ENCODE results near the gene P2RY2.
"Not testable (repeated sequence)": the region's sequence is repeated elsewhere in the genome, so short reads cannot be mapped to it uniquely, and the experiment has no call there.

Gene P2RY2

DNA sequence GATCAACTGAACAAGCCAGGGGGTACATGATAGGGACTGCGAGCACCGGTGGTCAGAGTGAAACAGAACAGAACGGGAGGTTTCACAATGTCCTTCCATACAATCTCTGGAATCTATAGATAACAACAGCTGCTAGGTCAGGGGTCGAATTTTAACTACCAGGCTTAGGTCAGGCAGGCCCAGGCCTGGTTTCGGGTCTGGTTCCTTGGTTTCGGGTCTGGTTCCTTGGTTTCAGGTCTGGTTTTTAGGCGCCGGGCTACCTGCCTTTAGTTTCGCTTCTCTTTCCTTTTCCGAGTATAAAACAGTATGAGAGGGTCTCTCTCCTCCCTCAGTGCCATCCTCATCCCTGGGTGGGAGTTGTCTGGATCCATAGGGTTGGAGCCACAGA lies 53.4 kb downstream of the P2RY2 start:
- 92% methylated on average over 8 of the region's 10 CpGs for WGBS
- H3K9me3 ChIP-seq (ENCODE audit: insufficient read depth, low read depth, low read length); H3K36me3 ChIP-seq (ENCODE audit: insufficient read depth, low read length); H3K4me1 ChIP-seq (ENCODE audit: insufficient read depth, low read length); H3K9ac ChIP-seq (ENCODE audit: low read depth, low read length); H3K4me3 ChIP-seq (ENCODE audit: low read length); H3K27ac ChIP-seq (ENCODE audit: low read depth, low read length); H3K27me3 ChIP-seq (ENCODE audit: insufficient read depth, low read length): not testable (repeated sequence)

- no peak within 1 kb of the TSS for H3K9ac ChIP-seq (ENCODE audit: low read depth, low read length)
- no peak within 1 kb of the TSS for H3K4me3 ChIP-seq (ENCODE audit: low read length)
- H3K36me3 ChIP-seq (ENCODE audit: insufficient read depth, low read length) = no peaks in the 10 kb centered on the region
- no peak within 1 kb of the TSS for H3K27ac ChIP-seq (ENCODE audit: low read depth, low read length)
- no peaks in the 10 kb centered on the region for H3K9me3 ChIP-seq (ENCODE audit: insufficient read depth, low read depth, low read length)
- H3K27me3 ChIP-seq (ENCODE audit: insufficient read depth, low read length) = no peaks in the 10 kb centered on the region; the same call in 1 of the 2 replicates
- 81% methylated on average over 16 of the region's 17 CpGs for WGBS
- H3K4me1 ChIP-seq (ENCODE audit: insufficient read depth, low read length) = peaks cover 8% of the 10 kb centered on the region; the same call in 1 of the 2 replicates
Observed at GRCh38 chr11:73271936-73272679, 54.0 kb downstream of the P2RY2 start, which contains the start of gene P2RY6. Gene P2RY6 (plus strand): TSS chr11:73272338. CDS start chr11:73296519, 24,181 bp downstream.

DNA sequence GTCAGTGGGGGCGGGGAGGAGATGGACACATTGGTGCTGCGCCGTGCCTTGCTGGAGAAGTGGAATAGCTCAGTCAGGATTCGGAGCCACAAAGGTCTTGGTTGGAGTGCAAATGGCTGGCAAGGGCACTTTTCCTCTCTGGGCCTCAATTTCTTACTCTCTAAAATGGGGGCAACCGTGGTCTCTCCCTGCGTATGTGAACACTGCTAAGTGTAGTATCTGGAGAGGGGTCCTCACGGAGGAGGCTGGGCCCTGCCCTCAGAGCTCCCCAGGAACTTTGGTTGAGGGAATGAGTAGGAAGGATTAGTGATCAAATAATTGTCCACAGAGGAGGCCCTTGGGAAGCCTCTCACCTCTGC lies 54.6 kb downstream of the P2RY2 start:
- 93% methylated on average over 7 of the region's 7 CpGs for WGBS
- no peaks in the 10 kb centered on the region for H3K36me3 ChIP-seq (ENCODE audit: insufficient read depth, low read length)
- H3K4me3 ChIP-seq (ENCODE audit: low read length) = no peak overlapping the region
- H3K4me1 ChIP-seq (ENCODE audit: insufficient read depth, low read length) = peaks cover 8% of the 10 kb centered on the region; the same call in 1 of the 2 replicates
- no peak overlapping the region for H3K9ac ChIP-seq (ENCODE audit: low read depth, low read length)
- H3K27me3 ChIP-seq (ENCODE audit: insufficient read depth, low read length) = no peaks in the 10 kb centered on the region; the same call in 1 of the 2 replicates
- H3K27ac ChIP-seq (ENCODE audit: low read depth, low read length) = no peak overlapping the region
- no peaks in the 10 kb centered on the region for H3K9me3 ChIP-seq (ENCODE audit: insufficient read depth, low read depth, low read length)

GRCh38 chr11:73273222-73273895 lies 55.3 kb downstream of the P2RY2 start:
- Histone ChIP-seq H3K9me3 (ENCODE audit: insufficient read depth, low read depth, low read length) (no peaks in the 10 kb centered on the region), H3K27ac (ENCODE audit: low read depth, low read length) (no peak overlapping the region), H3K36me3 (ENCODE audit: insufficient read depth, low read length) (no peaks in the 10 kb centered on the region), H3K4me3 (ENCODE audit: low read length) (no peak overlapping the region), H3K27me3 (ENCODE audit: insufficient read depth, low read length) (no peaks in the 10 kb centered on the region), H3K9ac (ENCODE audit: low read depth, low read length) (no peak overlapping the region), H3K4me1 (ENCODE audit: insufficient read depth, low read length) (peaks cover 8% of the 10 kb centered on the region; the same call in 1 of the 2 replicates)
- 90% methylated on average over 6 of the region's 8 CpGs for WGBS

- not testable (repeated sequence) for H3K36me3 ChIP-seq (ENCODE audit: insufficient read depth, low read length); H3K27ac ChIP-seq (ENCODE audit: low read depth, low read length); H3K9ac ChIP-seq (ENCODE audit: low read depth, low read length); H3K4me3 ChIP-seq (ENCODE audit: low read length); H3K27me3 ChIP-seq (ENCODE audit: insufficient read depth, low read length); H3K9me3 ChIP-seq (ENCODE audit: insufficient read depth, low read depth, low read length); H3K4me1 ChIP-seq (ENCODE audit: insufficient read depth, low read length)
- 93% methylated on average over 3 of the region's 4 CpGs for WGBS
Observed at GRCh38 chr11:73274191-73274590, 56.1 kb downstream of the P2RY2 start.

DNA sequence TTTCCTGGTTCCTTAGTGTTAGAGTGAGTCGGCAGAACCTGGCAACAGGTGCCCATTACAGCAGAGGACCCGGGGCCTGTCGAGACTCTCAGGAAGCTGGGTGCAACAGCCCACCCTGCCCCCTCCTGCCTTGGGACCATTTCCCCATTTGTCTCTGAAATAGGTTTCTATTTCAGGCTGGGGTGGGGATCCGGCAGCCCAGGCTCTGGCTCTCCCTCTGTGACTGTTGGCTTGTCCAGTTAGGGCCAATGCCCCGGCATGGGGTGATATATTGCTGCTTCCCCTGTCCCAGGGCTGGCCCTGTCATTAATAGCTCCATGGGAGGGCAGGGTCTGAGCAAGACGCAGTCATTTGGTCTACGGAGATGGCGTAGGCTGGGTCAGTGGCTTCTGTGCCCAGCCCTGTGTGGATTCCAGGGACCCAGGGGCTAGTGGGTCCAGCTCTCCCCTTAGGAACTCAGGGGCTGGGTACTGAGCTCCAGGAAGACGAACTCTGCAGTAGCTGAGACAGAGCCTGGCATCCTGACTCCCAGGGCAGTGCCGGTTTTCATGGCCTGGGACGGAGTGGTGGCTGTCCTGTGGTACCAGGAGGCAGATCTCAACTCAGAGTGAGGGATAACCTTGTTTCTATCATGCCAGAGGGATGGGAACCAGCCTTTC lies 56.8 kb downstream of the P2RY2 start:
- no peak overlapping the region for H3K4me3 ChIP-seq (ENCODE audit: low read length)
- H3K9me3 ChIP-seq (ENCODE audit: insufficient read depth, low read depth, low read length) = no peaks in the 10 kb centered on the region
- H3K9ac ChIP-seq (ENCODE audit: low read depth, low read length) = no peak overlapping the region
- H3K27me3 ChIP-seq (ENCODE audit: insufficient read depth, low read length) = no peaks in the 10 kb centered on the region
- no peaks in the 10 kb centered on the region for H3K36me3 ChIP-seq (ENCODE audit: insufficient read depth, low read length)
- WGBS = 91% methylated on average over 11 of the region's 11 CpGs
- H3K27ac ChIP-seq (ENCODE audit: low read depth, low read length) = no peak overlapping the region
- peaks cover 2% of the 10 kb centered on the region; the same call in 1 of the 2 replicates for H3K4me1 ChIP-seq (ENCODE audit: insufficient read depth, low read length)

GRCh38 chr11:73275381-73275750 lies 57.3 kb downstream of the P2RY2 start:
- no peak overlapping the region for H3K9ac ChIP-seq (ENCODE audit: low read depth, low read length)
- H3K36me3 ChIP-seq (ENCODE audit: insufficient read depth, low read length) = no peaks in the 10 kb centered on the region
- no peaks in the 10 kb centered on the region for H3K27me3 ChIP-seq (ENCODE audit: insufficient read depth, low read length)
- H3K4me1 ChIP-seq (ENCODE audit: insufficient read depth, low read length) = no peaks in the 10 kb centered on the region
- no peaks in the 10 kb centered on the region for H3K9me3 ChIP-seq (ENCODE audit: insufficient read depth, low read depth, low read length)
- no peak overlapping the region for H3K27ac ChIP-seq (ENCODE audit: low read depth, low read length)
- H3K4me3 ChIP-seq (ENCODE audit: low read length) = no peak overlapping the region
- WGBS = 92% methylated on average over 4 of the region's 4 CpGs

DNA sequence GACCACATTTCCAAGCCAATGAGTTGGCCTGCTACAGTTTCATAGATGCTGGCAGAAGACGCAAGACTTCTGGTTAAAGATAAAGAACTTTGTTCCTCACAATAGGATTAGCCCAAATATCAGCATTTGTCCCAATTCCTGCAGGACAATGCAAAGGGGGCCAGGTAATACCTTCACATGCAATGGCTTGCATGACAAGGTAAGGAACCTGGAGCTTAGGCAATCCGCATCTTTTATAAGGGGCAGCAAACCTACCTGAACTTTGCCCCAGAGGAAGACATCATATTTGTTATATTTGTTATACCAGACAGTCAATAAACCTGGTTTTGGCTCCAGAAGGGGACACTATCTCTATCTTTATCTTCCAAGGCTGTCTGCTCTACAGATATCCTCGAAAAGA lies 59.4 kb downstream of the P2RY2 start:
- Histone ChIP-seq H3K4me3 (ENCODE audit: low read length) (no peak overlapping the region), H3K9me3 (ENCODE audit: insufficient read depth, low read depth, low read length) (no peaks in the 10 kb centered on the region), H3K4me1 (ENCODE audit: insufficient read depth, low read length) (no peaks in the 10 kb centered on the region), H3K27me3 (ENCODE audit: insufficient read depth, low read length) (no peaks in the 10 kb centered on the region), H3K9ac (ENCODE audit: low read depth, low read length) (no peak overlapping the region), H3K36me3 (ENCODE audit: insufficient read depth, low read length) (no peaks in the 10 kb centered on the region), H3K27ac (ENCODE audit: low read depth, low read length) (no peak overlapping the region)
- WGBS = 88% methylated on average over 3 of the region's 3 CpGs

DNA sequence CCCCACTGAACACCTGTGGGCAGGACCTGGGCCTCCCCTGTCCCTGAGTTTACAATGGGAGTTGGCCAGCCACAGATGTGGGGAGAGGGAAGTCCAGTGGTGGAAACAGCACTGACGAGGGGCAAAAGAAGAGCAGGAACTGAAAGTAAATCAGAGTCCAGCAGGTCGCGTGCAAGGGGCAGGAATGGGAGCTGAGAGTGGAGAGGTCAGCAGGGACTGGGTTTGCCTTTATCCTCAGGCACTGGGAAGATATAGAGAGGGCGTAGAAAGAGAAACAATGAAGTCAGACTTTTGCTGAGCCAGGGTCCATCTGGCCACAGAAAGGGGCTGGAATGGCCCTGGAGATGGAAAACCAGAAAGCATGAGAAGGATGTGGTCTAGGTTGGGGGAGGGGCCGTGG lies 62.5 kb downstream of the P2RY2 start:
- Histone ChIP-seq H3K4me3 (ENCODE audit: low read length) (no peak overlapping the region), H3K36me3 (ENCODE audit: insufficient read depth, low read length) (no peaks in the 10 kb centered on the region), H3K27me3 (ENCODE audit: insufficient read depth, low read length) (no peaks in the 10 kb centered on the region), H3K9me3 (ENCODE audit: insufficient read depth, low read depth, low read length) (no peaks in the 10 kb centered on the region), H3K4me1 (ENCODE audit: insufficient read depth, low read length) (no peaks in the 10 kb centered on the region), H3K9ac (ENCODE audit: low read depth, low read length) (no peak overlapping the region), H3K27ac (ENCODE audit: low read depth, low read length) (no peak overlapping the region)
- 88% methylated on average over 5 of the region's 5 CpGs for WGBS

DNA sequence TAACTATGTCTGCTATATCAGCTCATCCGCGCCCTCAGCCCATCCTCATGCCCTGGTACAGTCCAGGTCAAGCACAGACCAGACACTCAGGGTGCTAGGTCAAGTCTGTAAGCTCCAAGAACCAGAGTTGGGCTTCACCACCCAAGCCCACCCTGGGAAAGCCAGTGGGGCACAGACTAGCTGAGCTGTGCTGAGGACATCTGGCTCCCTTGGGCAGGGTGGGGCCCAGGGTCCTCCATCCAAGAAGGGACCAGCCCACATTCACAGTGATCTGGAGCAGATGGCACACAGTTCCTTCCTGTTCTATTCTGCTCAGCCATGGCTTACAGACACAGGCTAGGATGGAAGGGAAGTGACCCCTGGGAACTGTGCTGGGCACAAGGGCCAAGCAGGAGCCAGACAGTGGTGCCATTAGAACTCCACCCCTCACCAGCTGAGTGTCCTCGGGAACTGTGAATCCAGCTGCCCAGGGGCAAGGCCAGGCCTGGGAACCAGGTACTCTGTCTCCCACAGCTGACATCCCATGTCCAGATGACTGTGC lies 63.2 kb downstream of the P2RY2 start:
- no peaks in the 10 kb centered on the region for H3K4me1 ChIP-seq (ENCODE audit: insufficient read depth, low read length)
- H3K36me3 ChIP-seq (ENCODE audit: insufficient read depth, low read length) = no peaks in the 10 kb centered on the region

More for the DNA sequence above, 63.2 kb downstream of the P2RY2 start:
- Histone ChIP-seq H3K27ac (ENCODE audit: low read depth, low read length) (no peak overlapping the region), H3K27me3 (ENCODE audit: insufficient read depth, low read length) (no peaks in the 10 kb centered on the region), H3K9me3 (ENCODE audit: insufficient read depth, low read depth, low read length) (no peaks in the 10 kb centered on the region), H3K4me3 (ENCODE audit: low read length) (no peak overlapping the region), H3K9ac (ENCODE audit: low read depth, low read length) (no peak overlapping the region)
- WGBS = 92% methylated on average over 3 of the region's 3 CpGs

Measured in HUES64 (cell line).